DOHH2 (cell line): ENCODE measurements around the gene SELP.

Experiments
- H3F3A ChIP-seq: fragments of 200-600 bp; sonication (generic), shearing (Covaris generic); 2 replicates; pipeline ENCODE4 v1.6.0; 2016; ENCODE audit warnings: antibody characterized with exemption, mild to moderate bottlenecking; ENCODE audit not compliant: control insufficient read depth, insufficient read depth
- H3K27ac ChIP-seq: fragments of 200-600 bp; sonication (generic); 2 replicates; pipeline ENCODE4 v1.5.1; 2014; ENCODE audit warnings: low read depth, mild to moderate bottlenecking, low read length, moderate library complexity
- H3K27me3 ChIP-seq: fragments of 200-600 bp; sonication (generic); 2 replicates; pipeline ENCODE4 v1.6.1; 2014; ENCODE audit warnings: mild to moderate bottlenecking, low read length, mixed read lengths; ENCODE audit not compliant: control insufficient read depth
- H3K36me3 ChIP-seq: fragments of 200-600 bp; sonication (generic); 2 replicates; pipeline ENCODE4 v1.6.1; 2014; ENCODE audit warnings: mild to moderate bottlenecking, low read length, moderate library complexity, mixed read lengths; ENCODE audit not compliant: control insufficient read depth
- H3K4me1 ChIP-seq: fragments of 200-600 bp; sonication (generic); 2 replicates; pipeline ENCODE4 v1.6.1; 2014; ENCODE audit warnings: mild to moderate bottlenecking, low read length, mixed read lengths; ENCODE audit not compliant: control insufficient read depth
- H3K4me2 ChIP-seq: fragments of 200-600 bp; sonication (generic); 2 replicates; pipeline ENCODE4 v1.6.0; 2014; ENCODE audit warnings: mild to moderate bottlenecking, low read length, moderate library complexity
- H3K4me3 ChIP-seq: fragments of 200-600 bp; sonication (generic); 2 replicates; pipeline ENCODE4 v1.5.1; 2014; ENCODE audit warnings: mild to moderate bottlenecking, low read length, mixed read lengths
- H3K79me2 ChIP-seq: fragments of 200-600 bp; sonication (generic); 2 replicates; pipeline ENCODE4 v1.6.1; 2014; ENCODE audit warnings: mild to moderate bottlenecking, low read length, mixed read lengths; ENCODE audit not compliant: control insufficient read depth
- H3K9me2 ChIP-seq: fragments of 200-600 bp; sonication (generic); replicated peaks from 2 replicates; pipeline ENCODE4 v1.6.1; 2014; ENCODE audit warnings: mild to moderate bottlenecking, low read length, mixed read lengths; ENCODE audit not compliant: control insufficient read depth
- H3K9me3 ChIP-seq: fragments of 200-600 bp; sonication (generic); 2 replicates; pipeline ENCODE4 v1.6.1; 2014; ENCODE audit warnings: antibody characterized with exemption, low read length, mixed read lengths; ENCODE audit not compliant: control insufficient read depth, insufficient read depth
- H4K20me1 ChIP-seq: fragments of 200-600 bp; sonication (generic); 2 replicates; pipeline ENCODE4 v1.6.0; 2014; ENCODE audit warnings: low read depth, mild to moderate bottlenecking, antibody characterized with exemption, low read length, moderate library complexity; ENCODE audit not compliant: control insufficient read depth, insufficient read depth
- CTCF ChIP-seq: fragments of 200-600 bp; sonication (generic); IDR thresholded peaks from one replicate; pipeline ENCODE4 v1.5.1; 2014; ENCODE audit warnings: antibody characterized with exemption, mild to moderate bottlenecking, low read depth, low read length; ENCODE audit not compliant: poor library complexity, severe bottlenecking
- EZH2phosphoT487 ChIP-seq: fragments of 200-600 bp; sonication (generic); IDR thresholded peaks from 2 replicates; pipeline ENCODE4 v1.6.1; 2017; ENCODE audit warnings: borderline replicate concordance, mild to moderate bottlenecking, antibody characterized with exemption, low read length, moderate library complexity, mixed read lengths

Gene SELP

DNA sequence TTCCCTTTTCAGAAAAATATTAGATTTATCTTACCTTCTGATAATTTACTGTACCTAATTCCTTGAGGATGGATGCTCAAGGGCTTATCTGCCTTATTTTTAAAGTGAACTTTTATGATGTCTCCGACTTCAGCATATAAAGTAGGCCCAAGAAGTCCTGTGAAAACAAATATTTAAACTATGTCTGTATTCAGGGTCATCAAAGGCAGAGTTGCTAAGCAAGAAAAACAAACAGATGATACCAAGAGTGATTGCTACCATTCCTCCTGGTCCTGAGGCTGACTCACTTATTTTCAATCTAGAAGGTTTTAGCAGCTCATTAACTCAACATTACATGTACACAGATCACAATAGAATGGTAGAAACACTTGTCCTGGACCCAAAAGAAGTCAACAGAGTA is 57.7 kb downstream of the SELP start:
- H3K36me3 ChIP-seq, result no peaks in the 10 kb centered on the region
- H3K27me3 ChIP-seq, result peaks cover 24% of the 10 kb centered on the region
- H3K9me3 ChIP-seq, result no peaks in the 10 kb centered on the region
- H3F3A ChIP-seq, result no peaks in the 10 kb centered on the region
- H3K9me2 ChIP-seq, result no peaks in the 10 kb centered on the region
- H4K20me1 ChIP-seq, result no peaks in the 10 kb centered on the region
- TF ChIP-seq CTCF (no peak), EZH2phosphoT487 (no peak)
- no peaks in the 10 kb centered on the region for H3K79me2 ChIP-seq
- H3K4me1 ChIP-seq, result no peaks in the 10 kb centered on the region
- no peak overlapping the region for H3K4me3 ChIP-seq
- no peak overlapping the region for H3K27ac ChIP-seq
- no peak overlapping the region for H3K4me2 ChIP-seq

DNA sequence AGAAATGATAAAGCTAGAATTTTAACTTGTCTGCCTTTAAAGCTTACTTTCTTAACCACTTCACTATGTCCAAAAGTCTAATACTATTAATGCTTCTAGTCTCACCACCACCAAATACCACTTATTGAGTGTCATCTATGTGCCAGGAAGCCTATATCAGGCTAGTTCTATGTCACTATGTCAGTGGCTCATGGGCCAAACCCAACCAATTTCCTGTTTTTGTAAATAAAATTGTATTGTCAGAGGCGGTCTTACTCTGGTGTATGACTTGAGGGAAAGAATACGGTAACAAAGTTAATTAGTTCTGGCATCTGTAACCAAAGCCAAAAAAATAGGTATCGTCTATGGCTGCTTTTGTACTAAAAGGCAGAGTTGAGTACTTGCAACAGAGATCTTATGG is 58.5 kb downstream of the SELP start:
- no peaks in the 10 kb centered on the region for H3K4me1 ChIP-seq
- H4K20me1 ChIP-seq, result no peaks in the 10 kb centered on the region
- no peak overlapping the region for H3K4me2 ChIP-seq
- no peaks in the 10 kb centered on the region for H3K36me3 ChIP-seq
- H3K79me2 ChIP-seq, result no peaks in the 10 kb centered on the region
- H3K4me3 ChIP-seq, result no peak overlapping the region
- no peaks in the 10 kb centered on the region for H3K9me2 ChIP-seq
- no peaks in the 10 kb centered on the region for H3K9me3 ChIP-seq
- TF ChIP-seq CTCF (no peak), EZH2phosphoT487 (no peak)
- peaks cover 18% of the 10 kb centered on the region for H3K27me3 ChIP-seq
- H3F3A ChIP-seq, result no peaks in the 10 kb centered on the region
- H3K27ac ChIP-seq, result no peak overlapping the region

- Histone ChIP-seq H3K4me2 (no peak overlapping the region), H3K4me1 (no peaks in the 10 kb centered on the region), H4K20me1 (no peaks in the 10 kb centered on the region), H3K36me3 (no peaks in the 10 kb centered on the region), H3K9me2 (no peaks in the 10 kb centered on the region), H3K4me3 (no peak overlapping the region), H3K79me2 (no peaks in the 10 kb centered on the region), H3K27ac (no peak overlapping the region), H3F3A (no peaks in the 10 kb centered on the region), H3K9me3 (no peaks in the 10 kb centered on the region), H3K27me3 (peaks cover 20% of the 10 kb centered on the region)
- TF ChIP-seq CTCF, result no peak
- no peak for TF ChIP-seq EZH2phosphoT487
Measured at GRCh38 chr1:169570172-169570574, 59.8 kb downstream of the SELP start.

DNA sequence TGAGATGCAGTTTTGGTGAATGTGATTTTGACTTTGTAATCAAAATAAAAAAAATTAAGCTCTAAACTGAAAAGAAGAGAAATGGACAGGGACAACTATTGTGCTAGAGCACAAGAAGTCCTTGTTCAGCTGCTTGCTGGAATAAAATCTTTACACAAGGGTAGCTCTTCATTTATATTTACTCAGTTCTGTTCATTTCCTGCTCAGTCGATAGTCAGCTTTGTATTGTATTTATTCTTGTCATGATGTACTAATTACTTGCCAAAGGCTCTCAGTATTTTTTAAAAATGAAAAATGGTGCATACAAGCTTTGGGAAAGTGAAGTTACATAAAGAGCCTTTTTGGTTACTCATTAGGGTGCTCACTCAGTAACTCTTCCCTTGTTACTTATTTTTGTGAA is 61.4 kb downstream of the SELP start:
- no peak overlapping the region for H3K4me2 ChIP-seq

More for the DNA sequence above, 61.4 kb downstream of the SELP start:
- Histone ChIP-seq H3K9me2 (no peaks in the 10 kb centered on the region), H3K4me3 (no peak overlapping the region), H3K27ac (no peak overlapping the region), H3K79me2 (no peaks in the 10 kb centered on the region), H3K27me3 (peaks cover 20% of the 10 kb centered on the region), H3K36me3 (no peaks in the 10 kb centered on the region), H4K20me1 (no peaks in the 10 kb centered on the region), H3F3A (no peaks in the 10 kb centered on the region), H3K9me3 (no peaks in the 10 kb centered on the region), H3K4me1 (no peaks in the 10 kb centered on the region)
- TF ChIP-seq CTCF (no peak), EZH2phosphoT487 (no peak)
